K562 (cell line): ENCODE results near the gene ADGRB3. TPM values are rescaled to one million over a fixed set of nuclear protein-coding genes. Genes with fewer than 3 reads are reported as not detected.

ENCODE experiments used
- ATAC-seq: fragments of 200-7000 bp; cut with Tn5 transposase; 3 replicates; pipeline ENCODE4 v1.9.1; 2020; ENCODE audit warnings: moderate library complexity
- BruUV-seq: library from RNA; stranded (reverse); fragments of 400-500 nt; replicated peaks from 2 replicates; lab custom pipeline; 2021; lab: Mats Ljungman, UMichigan
- CTCF ChIA-PET: fragments of 300-600 bp; formaldehyde crosslinking; extraction: SDS; loops from one replicate; lab custom pipeline; 2021; ENCODE audit warnings: low intra/inter-chr PET ratio; lab: Yijun Ruan, JAX
- POLR2A ChIA-PET: fragments of 300-600, 350-650 bp; sonication (Branson Sonifier 250); formaldehyde crosslinking; extraction: SDS; loops from one replicate; lab custom pipeline; 2021; ENCODE audit warnings: antibody characterized with exemption, inconsistent platforms; lab: Yijun Ruan, JAX
- DNase-seq, 4 experiments: peaks; one replicate each; pipeline versions ENCODE4 v3.0.0 to v3.0.0-alpha.2; 2011 to 2018; ENCODE audit warnings: low spot score in 3 of 4, mixed read lengths in 3 of 4; ENCODE audit errors: extremely low read depth in 1 of 4
- FAIRE-seq: peaks from 2 replicates; lab custom pipeline; 2011; peaks lifted over from hg19 to GRCh38; lab: Jason Lieb, UNC
- H2AFZ ChIP-seq: 2 replicates; pipeline ENCODE4 v1.6.0; 2011; ENCODE audit warnings: low read depth, low read length, control low read depth, inconsistent platforms
- H3K27ac ChIP-seq: fragments of 200-600 bp; 3 replicates; pipeline ENCODE4 v1.8.0; 2011; ENCODE audit warnings: low read depth, mild to moderate bottlenecking, control low read depth, inconsistent platforms, low read length, moderate library complexity, mixed read lengths; ENCODE audit errors: extremely low read depth
- H3K27me3 ChIP-seq, 2 experiments: fragments of 300-600 bp in 1 of 2; 2 replicates in 1 of 2; 3 replicates in 1 of 2; pipeline versions ENCODE4 v1.6.0 to v1.8.0; 2011; ENCODE audit warnings: inconsistent platforms in 2 of 2, low read length in 2 of 2, mild to moderate bottlenecking in 1 of 2, mixed read lengths in 1 of 2, moderate library complexity in 1 of 2; ENCODE audit not compliant: control insufficient read depth in 2 of 2, insufficient read depth in 2 of 2
- H3K36me3 ChIP-seq: fragments of 300-600 bp; 3 replicates; pipeline ENCODE4 v1.8.0; 2011; ENCODE audit warnings: mild to moderate bottlenecking, low read length, inconsistent platforms; ENCODE audit not compliant: control insufficient read depth, insufficient read depth
- H3K4me1 ChIP-seq, 2 experiments: fragments of 200-600 bp in 1 of 2; replicated peaks in 1 of 2; 2 replicates in 1 of 2; 3 replicates in 1 of 2; pipeline versions ENCODE4 v1.5.1 to v1.8.0; 2011; ENCODE audit warnings: inconsistent platforms in 2 of 2, low read length in 2 of 2, mild to moderate bottlenecking in 1 of 2, mixed read lengths in 1 of 2, moderate library complexity in 1 of 2; ENCODE audit not compliant: control insufficient read depth in 2 of 2, insufficient read depth in 2 of 2
- H3K4me2 ChIP-seq: 2 replicates; pipeline ENCODE4 v1.6.1; 2011; ENCODE audit warnings: low read length, control low read depth, inconsistent platforms, mixed read lengths; ENCODE audit not compliant: insufficient read depth
- H3K4me3 ChIP-seq: fragments of 200-600 bp; sonication (generic), shearing (Covaris generic); 2 replicates; pipeline ENCODE4 v1.5.1; 2016; ENCODE audit warnings: control low read depth, inconsistent platforms
- H3K79me2 ChIP-seq: fragments of 200-600 bp; 3 replicates; pipeline ENCODE4 v1.8.0; 2011; ENCODE audit warnings: low read length, inconsistent platforms; ENCODE audit not compliant: control insufficient read depth, insufficient read depth
- H3K9ac ChIP-seq, 2 experiments: 2 replicates each; pipeline versions ENCODE4 v1.6.0 to v1.6.1; 2011; ENCODE audit warnings: low read depth in 2 of 2, low read length in 2 of 2, control low read depth in 1 of 2, inconsistent platforms in 1 of 2, mild to moderate bottlenecking in 1 of 2, mixed read lengths in 1 of 2; ENCODE audit not compliant: insufficient read depth in 1 of 2
- H3K9me1 ChIP-seq: one replicate; pipeline ENCODE4 v1.6.0; 2011; ENCODE audit warnings: inconsistent platforms, mild to moderate bottlenecking, low read length, moderate library complexity; ENCODE audit not compliant: control insufficient read depth, insufficient read depth
- H3K9me3 ChIP-seq: replicated peaks from 2 replicates; pipeline ENCODE4 v1.5.1; 2011; ENCODE audit warnings: low read depth, low read length, inconsistent platforms; ENCODE audit not compliant: control insufficient read depth, insufficient read depth
- H4K20me1 ChIP-seq: replicated peaks from 2 replicates; pipeline ENCODE4 v1.6.1; 2011; ENCODE audit warnings: low read length, inconsistent platforms, mixed read lengths; ENCODE audit not compliant: control insufficient read depth, insufficient read depth
- BHLHE40 ChIP-seq: IDR thresholded peaks from 2 replicates; pipeline ENCODE4 v1.6.1; 2011; ENCODE audit warnings: low read length, improper control_type of control experiment
- CCNT2 ChIP-seq: IDR thresholded peaks from 2 replicates; pipeline ENCODE4 v1.6.1; 2011; ENCODE audit warnings: borderline replicate concordance, low read depth, mild to moderate bottlenecking, moderate library complexity, mixed read lengths, low read length; ENCODE audit not compliant: insufficient read length; ENCODE audit errors: extremely low read depth
- NFIC ChIP-seq: fragments of 450-650 bp; IDR thresholded peaks from 2 replicates; pipeline ENCODE4 v1.6.1; 2017; ENCODE audit warnings: mild to moderate bottlenecking, inconsistent platforms
- RAD21 ChIP-seq, 2 experiments: fragments of 250-450 bp in 1 of 2; fragments of 450-650 bp in 1 of 2; sonication (Bioruptor Pico) in 1 of 2; formaldehyde crosslinking in 1 of 2; IDR thresholded peaks in 1 of 2; conservative IDR thresholded peaks in 1 of 2; 2 replicates each; pipeline versions ENCODE4 v1.4.0 to v1.8.0; 2020 to 2022; ENCODE audit warnings: mild to moderate bottlenecking in 2 of 2, moderate library complexity in 1 of 2
- TAF9B ChIP-seq: fragments of 450-650 bp; IDR thresholded peaks from 2 replicates; pipeline ENCODE4 v1.6.1; 2018; ENCODE audit warnings: mild to moderate bottlenecking; ENCODE audit not compliant: partially characterized antibody
- U2AF1 ChIP-seq: fragments of 200-400 bp; formaldehyde crosslinking; optimal IDR thresholded peaks from 2 replicates; pipeline ENCODE3; 2017; ENCODE audit warnings: mild to moderate bottlenecking, low read depth, low read length, moderate library complexity
- ZNF354B ChIP-seq: fragments of 250-450 bp; sonication (Bioruptor Pico); IDR thresholded peaks from 2 replicates; pipeline ENCODE4 v1.4.0; 2020
- WGBS: fragments of 100-300 bp; shearing (Covaris generic); methylation state at CpG from one replicate; pipeline ENCODE4 v1.1.6; 2016; ENCODE audit warnings: low coverage, mixed read lengths; ENCODE audit not compliant: insufficient coverage; ENCODE audit errors: missing lambda C conversion rate; 5-methylcytosine and 5-hydroxymethylcytosine counted together
- in situ Hi-C: fragments of 300-500 bp; cut with MboI; formaldehyde crosslinking; loops from 4 replicates; pipeline ENCODE4 v1.15.0; 2018; ENCODE audit warnings: inconsistent platforms, mixed read lengths
- intact Hi-C: fragments of 100-400 bp; cut with micrococcal nuclease; formaldehyde crosslinking; loops from 2 replicates; pipeline ENCODE4 v1.14.2; 2022
- polyA plus RNA-seq, 8 experiments: library from polyadenylated mRNA; depleted of rRNA in 4 of 8; stranded (reverse) in 5 of 8; unstranded in 3 of 8; fragments of >200 nt; fragmentation: Nextera tagmentation in 2 of 8; fragmentation: Illumina TruSeq in 1 of 8; extraction: Ambion mirVana in 2 of 8; extraction: Trizol in 1 of 8; gene quantifications; 2 replicates each; pipeline versions ENCODE4 v1.2.1 to v1.2.3, GENCODE V29; 2011 to 2014; ENCODE audit warnings: inconsistent platforms in 1 of 8, missing spikeins in 1 of 8
- total RNA-seq, 7 experiments: library from RNA; depleted of rRNA in 6 of 7; stranded (reverse); fragments of >200 nt in 6 of 7; fragmentation: Illumina TruSeq in 2 of 7; extraction: Trizol in 2 of 7; gene quantifications; 2 replicates each; pipeline versions ENCODE4 v1.2.1 to v1.2.3, GENCODE V29; 2011 to 2021; ENCODE audit warnings: low replicate concordance in 1 of 7
- TF ChIP-seq, protein P1 (sequence below): fragments of 250-450 bp; sonication (Bioruptor Pico); IDR thresholded peaks from 2 replicates; pipeline ENCODE4 v1.8.0; 2022; ENCODE audit warnings: inconsistent platforms, mild to moderate bottlenecking, moderate library complexity, borderline replicate concordance
- TF ChIP-seq, protein P2 (sequence below): fragments of 250-450 bp; sonication (Bioruptor Pico); IDR thresholded peaks from 2 replicates; pipeline ENCODE4 v1.8.0; 2021; ENCODE audit warnings: borderline replicate concordance, mild to moderate bottlenecking, moderate library complexity; ENCODE audit not compliant: poor library complexity, severe bottlenecking
- TF ChIP-seq, protein P3 (sequence below): IDR thresholded peaks from 2 replicates; pipeline ENCODE4 v1.6.1; 2016; ENCODE audit warnings: missing genetic modification characterization, missing compliant biosample characterization
- TF ChIP-seq, protein P4 (sequence below): sonication (generic); formaldehyde crosslinking; IDR thresholded peaks from 2 replicates; pipeline ENCODE4 v1.8.0; 2022; ENCODE audit warnings: missing genetic modification reagents, mild to moderate bottlenecking, borderline replicate concordance

The ADGRB3 gene
- total and polyA plus RNA-seq, 9 of the 15 experiments (the other 6 are each of a cell fraction or from before 2014, with no cell fraction given) = 0.90 to 7.8 (median 2.4) TPM

DNA sequence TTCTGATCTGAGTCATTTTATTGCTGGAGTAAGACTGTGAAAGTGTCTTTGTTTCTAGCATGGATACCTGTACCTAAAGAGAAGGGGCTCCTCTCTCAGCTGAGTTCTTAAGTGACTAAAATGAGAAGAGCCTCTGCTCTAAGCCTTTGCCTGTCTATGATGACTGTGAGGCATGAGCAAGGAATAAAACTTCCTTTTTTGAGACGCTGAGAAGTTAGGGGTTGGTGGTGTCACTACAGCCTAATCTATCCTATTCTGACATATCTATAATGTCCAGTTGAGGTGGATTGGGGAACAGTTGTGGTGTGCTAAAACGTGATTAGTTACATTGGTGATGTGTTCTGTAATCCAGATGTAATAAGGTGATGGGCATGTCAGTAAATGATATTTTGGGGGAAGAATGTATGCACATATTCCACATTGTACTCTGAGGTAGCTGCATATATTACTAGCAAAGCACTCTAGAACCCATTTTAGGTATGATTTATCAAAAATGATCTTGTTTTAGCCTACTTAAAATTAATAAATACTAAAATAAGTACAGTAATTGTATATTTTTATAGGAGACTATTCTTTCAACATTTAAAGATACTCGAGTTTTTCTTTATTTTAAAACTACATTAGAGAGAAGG, 18.1 kb downstream of the ADGRB3 start (continued):
- TF ChIP-seq U2AF1 (no peak), BHLHE40 (peak; percentile 84), ZNF354B (CRISPR knock-in tag) (no peak), CCNT2 (peak; percentile 34), NFIC (peak; percentile 73)
- TF ChIP-seq, protein P1, sequence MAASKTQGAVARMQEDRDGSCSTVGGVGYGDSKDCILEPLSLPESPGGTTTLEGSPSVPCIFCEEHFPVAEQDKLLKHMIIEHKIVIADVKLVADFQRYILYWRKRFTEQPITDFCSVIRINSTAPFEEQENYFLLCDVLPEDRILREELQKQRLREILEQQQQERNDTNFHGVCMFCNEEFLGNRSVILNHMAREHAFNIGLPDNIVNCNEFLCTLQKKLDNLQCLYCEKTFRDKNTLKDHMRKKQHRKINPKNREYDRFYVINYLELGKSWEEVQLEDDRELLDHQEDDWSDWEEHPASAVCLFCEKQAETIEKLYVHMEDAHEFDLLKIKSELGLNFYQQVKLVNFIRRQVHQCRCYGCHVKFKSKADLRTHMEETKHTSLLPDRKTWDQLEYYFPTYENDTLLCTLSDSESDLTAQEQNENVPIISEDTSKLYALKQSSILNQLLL (CRISPR knock-in tag) = no peak
- TF ChIP-seq, all 486 proteins: peak for 76

DNA sequence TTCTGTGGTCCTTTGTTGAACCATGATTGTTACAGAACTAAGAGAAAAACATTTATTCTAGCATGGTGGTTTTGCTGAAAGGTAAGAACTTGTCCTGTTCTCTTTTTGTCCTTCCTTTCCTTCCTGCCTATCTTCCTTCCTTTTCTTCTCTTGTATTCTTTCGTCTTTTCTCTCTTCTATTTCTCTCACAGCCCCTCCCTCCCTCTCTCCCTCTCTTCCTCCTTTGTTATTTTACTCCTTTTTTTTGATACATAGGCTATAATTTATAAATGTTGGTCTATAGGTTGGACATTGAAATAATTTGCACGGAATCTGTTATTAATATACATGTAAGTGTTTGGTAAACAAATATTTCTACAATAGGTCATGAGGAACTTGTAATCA, 18.6 kb downstream of the ADGRB3 start:
- ChIA-PET POLR2A (interaction anchor here (1.0 to 2.8 kb wide), 2 partner anchors 11 to 14 kb away, joined by 5 to 13 read pairs; no protein-coding TSS in a partner anchor), CTCF (no interaction called here)
- no peaks in the 10 kb centered on the region for H3K9me3 ChIP-seq
- no peak for ATAC-seq
- no peaks in the 10 kb centered on the region for H3K27me3 ChIP-seq
- in situ Hi-C loops = loop anchor here (5.0 kb wide), 1 partner anchor 104 kb away; no protein-coding TSS in a partner anchor
- H3K9ac ChIP-seq = peak overlapping the region in 1 of 2 experiments; percentile 76; a peak in 2 of 4 replicates
- H2AFZ ChIP-seq = peak overlapping the region; percentile 48
- DNase-seq = no peak
- intact Hi-C loops = loop anchor here (1.0 to 5.0 kb wide), 5 partner anchors 13 to 765 kb away; no protein-coding TSS in a partner anchor
- peak overlapping the region; percentile 19 for H3K4me3 ChIP-seq
- H3K27ac ChIP-seq = peak overlapping the region; percentile 88
- H3K4me2 ChIP-seq = peak overlapping the region; percentile 70
- H3K79me2 ChIP-seq = peaks cover 68% of the 10 kb centered on the region
- no peak for FAIRE-seq
- no peaks in the 10 kb centered on the region for H4K20me1 ChIP-seq
- H3K9me1 ChIP-seq = no peaks in the 10 kb centered on the region
- no peaks in the 10 kb centered on the region for H3K36me3 ChIP-seq
- peaks cover 5 to 31% of the 10 kb centered on the region in 2 experiments for H3K4me1 ChIP-seq
- WGBS = 0% methylated on average over 2 of the region's 2 CpGs
- BruUV-seq = TSS peak; percentile 46
- TF ChIP-seq, protein P2, sequence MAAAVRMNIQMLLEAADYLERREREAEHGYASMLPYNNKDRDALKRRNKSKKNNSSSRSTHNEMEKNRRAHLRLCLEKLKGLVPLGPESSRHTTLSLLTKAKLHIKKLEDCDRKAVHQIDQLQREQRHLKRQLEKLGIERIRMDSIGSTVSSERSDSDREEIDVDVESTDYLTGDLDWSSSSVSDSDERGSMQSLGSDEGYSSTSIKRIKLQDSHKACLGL = no peak
- TF ChIP-seq, protein P3, sequence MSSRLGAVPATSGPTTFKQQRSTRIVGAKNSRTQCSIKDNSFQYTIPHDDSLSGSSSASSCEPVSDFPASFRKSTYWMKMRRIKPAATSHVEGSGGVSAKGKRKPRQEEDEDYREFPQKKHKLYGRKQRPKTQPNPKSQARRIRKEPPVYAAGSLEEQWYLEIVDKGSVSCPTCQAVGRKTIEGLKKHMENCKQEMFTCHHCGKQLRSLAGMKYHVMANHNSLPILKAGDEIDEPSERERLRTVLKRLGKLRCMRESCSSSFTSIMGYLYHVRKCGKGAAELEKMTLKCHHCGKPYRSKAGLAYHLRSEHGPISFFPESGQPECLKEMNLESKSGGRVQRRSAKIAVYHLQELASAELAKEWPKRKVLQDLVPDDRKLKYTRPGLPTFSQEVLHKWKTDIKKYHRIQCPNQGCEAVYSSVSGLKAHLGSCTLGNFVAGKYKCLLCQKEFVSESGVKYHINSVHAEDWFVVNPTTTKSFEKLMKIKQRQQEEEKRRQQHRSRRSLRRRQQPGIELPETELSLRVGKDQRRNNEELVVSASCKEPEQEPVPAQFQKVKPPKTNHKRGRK (tag) = peak; percentile 76
- TF ChIP-seq, protein P4, sequence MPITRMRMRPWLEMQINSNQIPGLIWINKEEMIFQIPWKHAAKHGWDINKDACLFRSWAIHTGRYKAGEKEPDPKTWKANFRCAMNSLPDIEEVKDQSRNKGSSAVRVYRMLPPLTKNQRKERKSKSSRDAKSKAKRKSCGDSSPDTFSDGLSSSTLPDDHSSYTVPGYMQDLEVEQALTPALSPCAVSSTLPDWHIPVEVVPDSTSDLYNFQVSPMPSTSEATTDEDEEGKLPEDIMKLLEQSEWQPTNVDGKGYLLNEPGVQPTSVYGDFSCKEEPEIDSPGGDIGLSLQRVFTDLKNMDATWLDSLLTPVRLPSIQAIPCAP (CRISPR knock-in tag) = no peak
- TF ChIP-seq TAF9B (peak; percentile 2), RAD21 (CRISPR knock-in tag; conservative IDR thresholded peaks at IDR 0.05 in 1 of 2, IDR thresholded peaks at IDR 0.05 in 1 of 2) (no peak)
